Adipocyte (in vitro differentiated cells): ENCODE results near the gene IGHMBP2.
"Not testable (repeated sequence)": the region's sequence is repeated elsewhere in the genome, so short reads cannot be mapped to it uniquely, and the experiment has no call there.

Experiments
- DNase-seq: peaks from one replicate; pipeline ENCODE4 v3.0.0-alpha.2; 2015; ENCODE audit warnings: low read depth
- H3K27me3 ChIP-seq: replicated peaks from 2 replicates; pipeline ENCODE4 v1.7.0; 2013; ENCODE audit warnings: mild to moderate bottlenecking, low read length, moderate library complexity; ENCODE audit not compliant: control insufficient read depth, insufficient read depth
- H3K36me3 ChIP-seq: 2 replicates; pipeline ENCODE4 v1.7.0; 2013; ENCODE audit warnings: low read length, mild to moderate bottlenecking, moderate library complexity; ENCODE audit not compliant: control insufficient read depth, insufficient read depth, severe bottlenecking
- H3K4me1 ChIP-seq: 2 replicates; pipeline ENCODE4 v1.7.0; 2013; ENCODE audit warnings: mild to moderate bottlenecking, low read length, moderate library complexity; ENCODE audit not compliant: control insufficient read depth, insufficient read depth
- H3K4me3 ChIP-seq: 2 replicates; pipeline ENCODE4 v1.7.0; 2013; ENCODE audit warnings: mild to moderate bottlenecking, low read length, moderate library complexity
- H3K9ac ChIP-seq: 2 replicates; pipeline ENCODE4 v1.7.0; 2013; ENCODE audit warnings: mild to moderate bottlenecking, low read length, moderate library complexity
- H3K9me3 ChIP-seq: 2 replicates; pipeline ENCODE4 v1.7.0; 2013; ENCODE audit warnings: mild to moderate bottlenecking, low read length, moderate library complexity; ENCODE audit not compliant: control insufficient read depth

Gene IGHMBP2

GRCh38 chr11:68868221-68868835, 35.4 kb upstream of the IGHMBP2 start:
- Histone ChIP-seq H3K9me3 (peaks cover 8% of the 10 kb centered on the region), H3K4me3 (no peak overlapping the region), H3K4me1 (no peaks in the 10 kb centered on the region), H3K27me3 (peaks cover 6% of the 10 kb centered on the region), H3K9ac (no peak overlapping the region), H3K36me3 (no peaks in the 10 kb centered on the region)
- DNase-seq, result no peak

GRCh38 chr11:68870470-68870869, 33.2 kb upstream of the IGHMBP2 start:
- Histone ChIP-seq H3K9ac (peak overlapping the region; percentile 76), H3K36me3 (no peaks in the 10 kb centered on the region), H3K4me1 (no peaks in the 10 kb centered on the region), H3K27me3 (peaks cover 6% of the 10 kb centered on the region), H3K9me3 (no peaks in the 10 kb centered on the region), H3K4me3 (peak overlapping the region; percentile 81)
- DNase-seq, result no peak

GRCh38 chr11:68872216-68873003, 31.3 kb upstream of the IGHMBP2 start:
- Histone ChIP-seq H3K9ac (no peak overlapping the region), H3K36me3 (no peaks in the 10 kb centered on the region), H3K4me3 (no peak overlapping the region), H3K9me3 (no peaks in the 10 kb centered on the region), H3K27me3 (peaks cover 6% of the 10 kb centered on the region), H3K4me1 (no peaks in the 10 kb centered on the region)
- peak; percentile 55 for DNase-seq

- DNase-seq, result no peak
- no peaks in the 10 kb centered on the region for H3K4me1 ChIP-seq
- H3K27me3 ChIP-seq, result no peaks in the 10 kb centered on the region
- H3K9ac ChIP-seq, result no peak overlapping the region
- H3K9me3 ChIP-seq, result no peaks in the 10 kb centered on the region
- H3K36me3 ChIP-seq, result no peaks in the 10 kb centered on the region
- no peak overlapping the region for H3K4me3 ChIP-seq
Measured at GRCh38 chr11:68878022-68878421, 25.7 kb upstream of the IGHMBP2 start.

- H3K36me3 ChIP-seq, result no peaks in the 10 kb centered on the region
Measured at GRCh38 chr11:68880851-68881250, 22.8 kb upstream of the IGHMBP2 start.

GRCh38 chr11:68881320-68881719, 22.4 kb upstream of the IGHMBP2 start:
- H3K27me3 ChIP-seq, result no peaks in the 10 kb centered on the region
- no peak for DNase-seq
- no peak overlapping the region for H3K4me3 ChIP-seq
- H3K9ac ChIP-seq, result no peak overlapping the region
- H3K4me1 ChIP-seq, result no peaks in the 10 kb centered on the region
- H3K36me3 ChIP-seq, result no peaks in the 10 kb centered on the region
- H3K9me3 ChIP-seq, result no peaks in the 10 kb centered on the region

More at GRCh38 chr11:68880851-68881250, 22.8 kb upstream of the IGHMBP2 start:
- DNase-seq, result no peak
- Histone ChIP-seq H3K4me3 (no peak overlapping the region), H3K9ac (no peak overlapping the region), H3K9me3 (no peaks in the 10 kb centered on the region), H3K4me1 (no peaks in the 10 kb centered on the region), H3K27me3 (no peaks in the 10 kb centered on the region)

- Histone ChIP-seq H3K27me3 (no peaks in the 10 kb centered on the region), H3K4me3 (no peak overlapping the region), H3K36me3 (no peaks in the 10 kb centered on the region), H3K9ac (no peak overlapping the region), H3K4me1 (no peaks in the 10 kb centered on the region), H3K9me3 (no peaks in the 10 kb centered on the region)
- no peak for DNase-seq
Measured at GRCh38 chr11:68882391-68882790, 21.3 kb upstream of the IGHMBP2 start.

GRCh38 chr11:68884827-68885226, 18.9 kb upstream of the IGHMBP2 start:
- not testable (repeated sequence) for H3K27me3 ChIP-seq, H3K4me3 ChIP-seq, H3K9ac ChIP-seq, H3K9me3 ChIP-seq, DNase-seq, H3K4me1 ChIP-seq, H3K36me3 ChIP-seq

GRCh38 chr11:68889948-68890446, 13.7 kb upstream of the IGHMBP2 start:
- Histone ChIP-seq H3K4me1 (peaks cover 23% of the 10 kb centered on the region), H3K4me3 (no peak overlapping the region), H3K9ac (no peak overlapping the region), H3K9me3 (no peaks in the 10 kb centered on the region), H3K27me3 (no peaks in the 10 kb centered on the region), H3K36me3 (peaks cover 28% of the 10 kb centered on the region)
- DNase-seq, result peak; percentile 69

GRCh38 chr11:68890490-68891231, 13.0 kb upstream of the IGHMBP2 start:
- Histone ChIP-seq H3K36me3 (peaks cover 32% of the 10 kb centered on the region), H3K9ac (peak overlapping the region; percentile 2), H3K27me3 (no peaks in the 10 kb centered on the region), H3K9me3 (no peaks in the 10 kb centered on the region), H3K4me3 (no peak overlapping the region), H3K4me1 (peaks cover 23% of the 10 kb centered on the region)
- DNase-seq, result peak; percentile 94

- no peak overlapping the region for H3K4me3 ChIP-seq
- no peaks in the 10 kb centered on the region for H3K27me3 ChIP-seq
- no peaks in the 10 kb centered on the region for H3K9me3 ChIP-seq
- H3K36me3 ChIP-seq, result peaks cover 39% of the 10 kb centered on the region
- peaks cover 23% of the 10 kb centered on the region for H3K4me1 ChIP-seq
- DNase-seq, result no peak
- H3K9ac ChIP-seq, result peak overlapping the region; percentile 73
Measured at GRCh38 chr11:68891351-68891948, 12.2 kb upstream of the IGHMBP2 start.
